ENCODE data around the gene BCO1. TPM values are rescaled to one million over a fixed set of nuclear protein-coding genes. Genes with fewer than 3 reads are reported as not detected.

Gene BCO1
- total and polyA plus RNA-seq, 2 donors from 2014 or later: 1.4 to 3.0 TPM

DNA sequence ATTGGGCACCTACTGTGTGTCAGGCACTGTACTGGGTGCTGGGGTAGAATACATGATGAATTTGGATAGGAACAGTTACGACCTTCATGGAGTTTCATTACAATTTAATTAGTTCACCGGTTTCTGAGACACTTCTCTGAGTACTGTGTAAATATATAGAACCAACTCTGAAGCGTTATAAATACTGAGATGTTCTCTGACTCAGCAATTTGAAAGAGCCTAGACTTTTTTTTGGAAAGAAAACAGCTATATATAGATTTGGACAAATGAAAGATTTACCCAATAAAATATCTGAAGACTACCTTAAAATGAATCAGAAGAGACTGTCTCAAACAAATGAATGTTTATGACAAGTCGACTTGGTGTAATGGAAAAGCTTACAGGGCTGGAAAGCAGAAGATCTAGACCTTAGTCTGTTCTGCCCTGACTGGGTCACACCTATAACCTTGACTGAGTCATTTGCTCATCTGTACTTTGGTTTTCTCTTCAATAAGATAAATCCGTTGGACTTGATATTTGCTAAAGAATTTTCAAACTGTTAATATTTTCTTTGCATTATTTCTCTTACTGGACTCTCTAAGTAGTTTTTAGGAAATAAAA, 71.7 kb downstream of the BCO1 start:
- Histone ChIP-seq H3K36me3 (ENCODE audit: control insufficient read depth in 2 of 3, insufficient read depth in 3 of 3, low read length in 3 of 3) (no peaks in the 10 kb centered on the region), H3K4me1 (ENCODE audit: control insufficient read depth in 2 of 3, insufficient read depth in 2 of 3, low read depth in 1 of 3, low read length in 3 of 3) (peaks cover 0 to 9% (median 4%) of the 10 kb centered on the region in 3 donors), H3K9me3 (ENCODE audit: control insufficient read depth in 2 of 3, insufficient read depth in 1 of 3, low read length in 3 of 3) (no peaks in the 10 kb centered on the region), H3K27ac (ENCODE audit: low read depth in 2 of 2, low read length in 2 of 2) (no peak overlapping the region), H3K4me3 (ENCODE audit: low read length in 3 of 3) (no peak overlapping the region), H3K27me3 (ENCODE audit: control insufficient read depth, insufficient read depth, low read length) (no peaks in the 10 kb centered on the region), H3K9ac (ENCODE audit: low read length in 3 of 3) (no peak overlapping the region)
- FAIRE-seq (no peak), DNase-seq (no peak)
- intact Hi-C loops (cut with DNase I): no loop called here
- TF ChIP-seq, protein P1, sequence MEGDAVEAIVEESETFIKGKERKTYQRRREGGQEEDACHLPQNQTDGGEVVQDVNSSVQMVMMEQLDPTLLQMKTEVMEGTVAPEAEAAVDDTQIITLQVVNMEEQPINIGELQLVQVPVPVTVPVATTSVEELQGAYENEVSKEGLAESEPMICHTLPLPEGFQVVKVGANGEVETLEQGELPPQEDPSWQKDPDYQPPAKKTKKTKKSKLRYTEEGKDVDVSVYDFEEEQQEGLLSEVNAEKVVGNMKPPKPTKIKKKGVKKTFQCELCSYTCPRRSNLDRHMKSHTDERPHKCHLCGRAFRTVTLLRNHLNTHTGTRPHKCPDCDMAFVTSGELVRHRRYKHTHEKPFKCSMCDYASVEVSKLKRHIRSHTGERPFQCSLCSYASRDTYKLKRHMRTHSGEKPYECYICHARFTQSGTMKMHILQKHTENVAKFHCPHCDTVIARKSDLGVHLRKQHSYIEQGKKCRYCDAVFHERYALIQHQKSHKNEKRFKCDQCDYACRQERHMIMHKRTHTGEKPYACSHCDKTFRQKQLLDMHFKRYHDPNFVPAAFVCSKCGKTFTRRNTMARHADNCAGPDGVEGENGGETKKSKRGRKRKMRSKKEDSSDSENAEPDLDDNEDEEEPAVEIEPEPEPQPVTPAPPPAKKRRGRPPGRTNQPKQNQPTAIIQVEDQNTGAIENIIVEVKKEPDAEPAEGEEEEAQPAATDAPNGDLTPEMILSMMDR (IDR thresholded peaks at IDR 0.05; ENCODE audit: borderline replicate concordance, extremely low read depth, insufficient read depth): no peak

DNA sequence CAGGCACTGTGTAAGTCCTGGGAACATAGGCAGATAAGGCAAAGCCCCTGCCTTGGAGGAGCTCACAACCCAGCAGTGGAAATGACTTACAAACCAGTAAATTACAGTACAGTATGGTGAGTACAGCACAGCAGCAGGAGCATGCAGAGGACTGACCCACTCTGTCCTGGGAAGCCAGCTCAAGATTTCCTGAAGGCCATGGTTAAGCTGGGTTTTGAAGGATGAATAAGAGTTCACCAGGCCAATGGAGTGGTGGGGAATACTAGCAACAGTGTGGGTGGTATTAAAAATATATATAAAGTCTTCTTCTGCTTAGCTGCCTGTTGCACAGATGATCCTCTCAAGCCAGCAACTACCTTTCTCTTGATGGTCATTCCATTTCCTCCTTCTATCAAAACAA, 73.3 kb downstream of the BCO1 start:
- no peak for FAIRE-seq
- no peaks in the 10 kb centered on the region for H3K9me3 ChIP-seq (ENCODE audit: control insufficient read depth in 2 of 3, insufficient read depth in 1 of 3, low read length in 3 of 3)
- H3K4me1 ChIP-seq (ENCODE audit: control insufficient read depth in 2 of 3, insufficient read depth in 2 of 3, low read depth in 1 of 3, low read length in 3 of 3): peaks cover 0 to 9% (median 4%) of the 10 kb centered on the region in 3 donors
- H3K27me3 ChIP-seq (ENCODE audit: control insufficient read depth, insufficient read depth, low read length): no peaks in the 10 kb centered on the region
- no peaks in the 10 kb centered on the region for H3K36me3 ChIP-seq (ENCODE audit: control insufficient read depth in 2 of 3, insufficient read depth in 3 of 3, low read length in 3 of 3)
- H3K9ac ChIP-seq (ENCODE audit: low read length in 3 of 3): no peak overlapping the region
- H3K4me3 ChIP-seq (ENCODE audit: low read length in 3 of 3): no peak overlapping the region
- no peak overlapping the region for H3K27ac ChIP-seq (ENCODE audit: low read depth in 2 of 2, low read length in 2 of 2)
- no peak for DNase-seq
- intact Hi-C loops (cut with DNase I): no loop called here
- TF ChIP-seq, protein P1 (IDR thresholded peaks at IDR 0.05; ENCODE audit: borderline replicate concordance, extremely low read depth, insufficient read depth): no peak

DNA sequence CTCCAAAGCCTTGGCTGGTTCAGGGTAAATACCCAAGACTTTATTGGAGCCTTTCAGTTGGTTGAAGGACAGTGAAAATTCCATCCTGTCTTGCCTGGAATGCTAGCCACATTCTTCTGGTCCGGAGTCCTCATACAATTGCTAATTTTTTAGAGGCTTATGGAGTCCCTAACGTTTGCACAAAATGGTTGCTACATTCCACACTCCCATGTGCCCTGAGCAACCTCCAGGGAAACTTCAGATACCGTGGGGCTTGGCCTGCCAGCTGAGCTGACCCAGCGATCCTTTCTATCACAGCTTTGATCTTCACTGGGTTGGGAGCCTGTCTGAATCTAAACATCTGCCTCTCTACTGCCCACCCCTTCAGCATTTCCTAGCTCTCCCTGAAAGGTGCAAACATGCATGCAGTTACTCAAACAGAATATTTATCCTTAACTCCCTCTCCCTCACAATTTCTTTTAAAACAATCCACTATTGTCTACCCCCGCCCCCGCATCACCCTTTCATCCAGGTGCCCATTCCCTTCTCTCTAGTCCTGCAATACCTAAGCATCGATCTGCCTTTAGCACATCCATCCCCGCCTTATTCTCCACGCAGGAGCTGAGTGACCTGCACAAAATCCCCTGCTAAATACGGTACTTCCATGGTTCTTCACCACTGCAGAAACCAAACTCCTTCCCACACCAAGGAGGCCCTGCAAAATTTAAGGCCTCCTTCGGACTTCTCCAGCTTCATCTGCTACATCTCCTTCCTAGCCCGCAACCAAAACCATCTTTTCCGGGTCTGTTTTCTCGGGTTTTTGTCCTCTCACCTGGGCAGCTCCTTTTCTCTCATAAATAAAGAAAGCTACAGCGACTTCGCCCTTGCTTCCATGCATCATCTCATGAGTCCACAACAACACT, 75.5 kb downstream of the BCO1 start:
- Histone ChIP-seq H3K9me3 (ENCODE audit: control insufficient read depth in 2 of 3, insufficient read depth in 1 of 3, low read length in 3 of 3) (no peaks in the 10 kb centered on the region), H3K27ac (ENCODE audit: low read depth in 2 of 2, low read length in 2 of 2) (peak overlapping the region; percentile 65 to 78), H3K4me1 (ENCODE audit: control insufficient read depth in 2 of 3, insufficient read depth in 2 of 3, low read depth in 1 of 3, low read length in 3 of 3) (peaks cover 0 to 9% (median 4%) of the 10 kb centered on the region in 3 donors), H3K27me3 (ENCODE audit: control insufficient read depth, insufficient read depth, low read length) (no peaks in the 10 kb centered on the region), H3K36me3 (ENCODE audit: control insufficient read depth in 2 of 3, insufficient read depth in 3 of 3, low read length in 3 of 3) (no peaks in the 10 kb centered on the region), H3K4me3 (ENCODE audit: low read length in 3 of 3) (peak overlapping the region; percentile 93 to 99 (median 94)), H3K9ac (ENCODE audit: low read length in 3 of 3) (peak overlapping the region; percentile 89 to 92 (median 92))
- intact Hi-C loops (cut with DNase I): no loop called here
- no peak for FAIRE-seq
- TF ChIP-seq, protein P1 (IDR thresholded peaks at IDR 0.05; ENCODE audit: borderline replicate concordance, extremely low read depth, insufficient read depth): no peak
- DNase-seq: peak in 3 of 5 donors; percentile 7 to 37 (median 11)

Measured in kidney (tissue), 14 donors.